ENCODE data around the gene DCP1B.

- no peak for TF ChIP-seq POLR2A (IDR thresholded peaks at IDR 0.05)
- TF ChIP-seq CTCF (IDR thresholded peaks at IDR 0.05), result no peak
These were observed 34.8 kb upstream of the DCP1B start for GRCh38 chr12:2039034-2039433.
